Colonic mucosa (tissue), 4 donors: ENCODE measurements around the gene RTL10. TPM values are rescaled to one million over a fixed set of nuclear protein-coding genes. Genes with fewer than 3 reads are reported as not detected.
A peak's percentile ranks its signal among the peaks of the same experiment; 100 is the strongest.

Experiments used
- DNase-seq: peaks from one replicate; pipeline ENCODE4 v3.0.0-alpha.2; 2020
- H3K27ac ChIP-seq: fragments of 200-600 bp; one replicate; pipeline ENCODE4 v1.8.0; 2021
- H3K27me3 ChIP-seq: fragments of 200-600 bp; one replicate; pipeline ENCODE4 v1.8.0; 2021
- H3K36me3 ChIP-seq: fragments of 200-600 bp; one replicate; pipeline ENCODE4 v1.8.0; 2021
- H3K4me1 ChIP-seq: fragments of 200-600 bp; one replicate; pipeline ENCODE4 v1.8.0; 2021; ENCODE audit warnings: mild to moderate bottlenecking
- H3K4me3 ChIP-seq: fragments of 200-600 bp; one replicate; pipeline ENCODE4 v1.8.0; 2021
- H3K9ac ChIP-seq, 2 donors: one replicate each; pipeline ENCODE4 v1.7.0; 2013; ENCODE audit warnings: control low read depth in 2 of 2, low read depth in 2 of 2, low read length in 2 of 2
- H3K9me3 ChIP-seq: fragments of 200-600 bp; one replicate; pipeline ENCODE4 v1.8.0; 2021
- intact Hi-C: fragments of 100-400 bp; cut with DNase I; formaldehyde crosslinking; loops from one replicate; pipeline ENCODE4 v1.14.1; 2022
- total RNA-seq, 2 donors: library from RNA; stranded (reverse); fragmentation: NEBNext Ultra II Directional in 1 of 2; extraction: Animal tissue kit (Norgen Biotek cat#: 25700) in 1 of 2; gene quantifications; one replicate each; pipeline ENCODE4 v1.2.1, GENCODE V29; 2021
- TF ChIP-seq, protein P1 (sequence below): fragments of 200-600 bp; IDR thresholded peaks from one replicate; pipeline ENCODE4 v1.8.0; 2022; ENCODE audit warnings: antibody characterized with exemption, mild to moderate bottlenecking
- donor health status: healthy.
- donor health status: DM: no; HTN: no; CAD: no.
- donor health status: DM: no; HTN: no; CAD: no.

Gene RTL10
- total RNA-seq, 2 donors from 2014 or later: 9.7 to 14.1 TPM

DNA sequence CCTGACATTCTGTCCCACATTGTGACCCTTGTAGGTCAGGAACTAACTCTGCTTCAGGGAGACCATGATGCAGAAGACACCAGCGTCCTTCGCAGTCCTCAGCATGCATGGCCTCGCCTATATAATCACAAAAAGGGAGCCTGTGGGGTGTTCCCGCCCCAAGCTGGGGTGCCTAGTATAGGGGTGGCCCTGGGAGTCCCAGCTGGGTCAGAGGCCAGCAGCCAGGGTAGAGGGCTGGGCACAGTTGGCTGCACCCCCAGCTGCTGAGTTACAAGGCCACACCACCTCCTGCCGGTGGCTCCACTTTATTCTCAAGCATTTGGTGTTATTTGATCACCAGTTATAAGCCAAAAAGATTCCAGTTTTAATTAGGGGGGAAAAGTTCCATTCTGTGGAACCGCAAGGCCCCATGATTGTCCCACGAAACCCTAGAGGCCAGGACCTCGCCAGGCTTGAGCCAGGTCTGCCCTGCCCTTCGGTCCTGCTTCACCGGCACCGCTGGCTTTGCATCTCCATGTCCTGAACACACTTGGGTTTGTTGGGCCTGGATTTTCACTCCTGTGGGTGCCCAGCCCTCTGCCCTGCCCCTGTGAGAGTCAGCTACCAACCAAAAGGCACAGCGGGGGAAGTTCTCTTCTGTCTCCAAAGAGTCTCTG lies 15.0 kb upstream of the RTL10 start:
- intact Hi-C loops: loop anchor here (10.0 kb wide), 1 partner anchor 65 kb away; no protein-coding TSS in a partner anchor
- H3K36me3 ChIP-seq: no peaks in the 10 kb centered on the region
- H3K27me3 ChIP-seq: no peaks in the 10 kb centered on the region
- no peak overlapping the region for H3K4me3 ChIP-seq
- H3K4me1 ChIP-seq: peaks cover 9% of the 10 kb centered on the region
- H3K27ac ChIP-seq: no peak overlapping the region
- peak; percentile 17 for DNase-seq
- TF ChIP-seq, protein P1, sequence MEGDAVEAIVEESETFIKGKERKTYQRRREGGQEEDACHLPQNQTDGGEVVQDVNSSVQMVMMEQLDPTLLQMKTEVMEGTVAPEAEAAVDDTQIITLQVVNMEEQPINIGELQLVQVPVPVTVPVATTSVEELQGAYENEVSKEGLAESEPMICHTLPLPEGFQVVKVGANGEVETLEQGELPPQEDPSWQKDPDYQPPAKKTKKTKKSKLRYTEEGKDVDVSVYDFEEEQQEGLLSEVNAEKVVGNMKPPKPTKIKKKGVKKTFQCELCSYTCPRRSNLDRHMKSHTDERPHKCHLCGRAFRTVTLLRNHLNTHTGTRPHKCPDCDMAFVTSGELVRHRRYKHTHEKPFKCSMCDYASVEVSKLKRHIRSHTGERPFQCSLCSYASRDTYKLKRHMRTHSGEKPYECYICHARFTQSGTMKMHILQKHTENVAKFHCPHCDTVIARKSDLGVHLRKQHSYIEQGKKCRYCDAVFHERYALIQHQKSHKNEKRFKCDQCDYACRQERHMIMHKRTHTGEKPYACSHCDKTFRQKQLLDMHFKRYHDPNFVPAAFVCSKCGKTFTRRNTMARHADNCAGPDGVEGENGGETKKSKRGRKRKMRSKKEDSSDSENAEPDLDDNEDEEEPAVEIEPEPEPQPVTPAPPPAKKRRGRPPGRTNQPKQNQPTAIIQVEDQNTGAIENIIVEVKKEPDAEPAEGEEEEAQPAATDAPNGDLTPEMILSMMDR: no peak
- H3K9me3 ChIP-seq: no peaks in the 10 kb centered on the region
- no peak overlapping the region for H3K9ac ChIP-seq

- H3K9me3 ChIP-seq: no peaks in the 10 kb centered on the region
- H3K27ac ChIP-seq: no peak overlapping the region
- H3K27me3 ChIP-seq: no peaks in the 10 kb centered on the region
- H3K4me1 ChIP-seq: peaks cover 7% of the 10 kb centered on the region
- no peak overlapping the region for H3K4me3 ChIP-seq
- H3K36me3 ChIP-seq: no peaks in the 10 kb centered on the region
- TF ChIP-seq, protein P1: no peak
- DNase-seq: peak; percentile 67
- intact Hi-C loops: loop anchor here (10.0 kb wide), 1 partner anchor 66 kb away; no protein-coding TSS in a partner anchor
- H3K9ac ChIP-seq: peak overlapping the region in 1 of 2 donors; percentile 26
Observed at GRCh38 chr22:19868773-19869471, 14.2 kb upstream of the RTL10 start.

DNA sequence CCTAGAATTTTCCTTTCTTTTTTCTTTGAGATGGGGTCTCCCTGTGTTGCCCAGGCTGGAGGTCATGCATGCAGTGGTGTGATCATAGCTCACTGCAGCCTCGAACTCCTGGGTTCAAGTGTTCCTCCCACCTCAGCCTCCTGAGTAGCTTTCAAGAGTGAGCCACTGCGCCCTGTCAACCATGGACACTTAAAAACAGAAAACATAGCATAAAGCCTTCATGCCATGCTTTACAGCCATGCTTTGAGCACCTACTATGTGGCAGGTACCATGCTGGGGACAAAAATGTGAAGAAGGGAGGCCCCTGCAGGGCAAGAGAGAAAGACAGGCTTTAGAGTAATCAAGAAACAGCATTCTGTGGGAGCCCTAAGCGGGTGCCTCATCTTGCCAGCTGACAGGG lies 13.7 kb upstream of the RTL10 start:
- TF ChIP-seq, protein P1: no peak

GRCh38 chr22:19867617-19868016 lies 12.9 kb upstream of the RTL10 start:
- intact Hi-C loops: loop anchor here (10.0 kb wide), 1 partner anchor 67 kb away; no protein-coding TSS in a partner anchor
- Histone ChIP-seq H3K9ac (no peak overlapping the region), H3K27me3 (no peaks in the 10 kb centered on the region), H3K4me1 (no peaks in the 10 kb centered on the region), H3K36me3 (no peaks in the 10 kb centered on the region), H3K27ac (no peak overlapping the region), H3K4me3 (no peak overlapping the region), H3K9me3 (no peaks in the 10 kb centered on the region)
- DNase-seq: no peak
- TF ChIP-seq, protein P1: no peak

More for the DNA sequence above, 13.7 kb upstream of the RTL10 start:
- Histone ChIP-seq H3K9me3 (no peaks in the 10 kb centered on the region), H3K4me3 (no peak overlapping the region), H3K27me3 (no peaks in the 10 kb centered on the region), H3K4me1 (peaks cover 4% of the 10 kb centered on the region), H3K9ac (peak overlapping the region in 1 of 2 donors; percentile 26), H3K27ac (no peak overlapping the region), H3K36me3 (no peaks in the 10 kb centered on the region)
- intact Hi-C loops: loop anchor here (10.0 kb wide), 1 partner anchor 66 kb away; no protein-coding TSS in a partner anchor
- DNase-seq: peak; percentile 16

DNA sequence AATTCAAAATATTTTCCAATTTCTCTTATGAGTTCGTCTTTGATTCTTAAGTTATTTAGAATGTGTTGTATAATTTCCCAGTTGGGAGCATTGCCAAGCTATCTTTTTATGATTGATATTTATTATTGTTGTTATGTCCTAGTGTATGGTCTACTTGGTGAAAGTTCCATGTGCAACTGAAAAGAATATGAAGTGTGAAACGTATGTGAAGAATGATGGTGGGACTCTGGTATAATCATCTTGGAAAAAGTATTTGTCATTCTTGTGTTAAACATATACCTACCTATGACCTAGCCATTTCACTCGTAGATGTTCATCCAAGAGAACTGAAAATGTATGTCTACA lies 12.0 kb upstream of the RTL10 start:
- Histone ChIP-seq H3K27me3 (no peaks in the 10 kb centered on the region), H3K4me3 (no peak overlapping the region), H3K36me3 (no peaks in the 10 kb centered on the region), H3K4me1 (no peaks in the 10 kb centered on the region), H3K9ac (no peak overlapping the region), H3K27ac (no peak overlapping the region), H3K9me3 (no peaks in the 10 kb centered on the region)
- no peak for DNase-seq
- intact Hi-C loops: loop anchor here (10.0 kb wide), 1 partner anchor 68 kb away; no protein-coding TSS in a partner anchor
- TF ChIP-seq, protein P1: no peak
